HG03442 (cell line): ENCODE data around the gene ENTPD8.
"Not testable (repeated sequence)": the region's sequence is repeated elsewhere in the genome, so short reads cannot be mapped to it uniquely, and the experiment has no call there.

Experiments used
- ATAC-seq: cut with Tn5 transposase; IDR thresholded peaks from one replicate; pipeline ENCODE4 v1.9.1; 2021; ENCODE audit warnings: mild to moderate bottlenecking, moderate library complexity; ENCODE audit not compliant: unreplicated experiment

Gene ENTPD8

GRCh38 chr9:137396634-137397367 lies 44.4 kb downstream of the ENTPD8 start:
- no peak for ATAC-seq

- no peak for ATAC-seq
Observed at GRCh38 chr9:137396227-137396626, 44.9 kb downstream of the ENTPD8 start.

- ATAC-seq, result no peak
Observed at GRCh38 chr9:137395666-137396010, 45.5 kb downstream of the ENTPD8 start.

- ATAC-seq, result no peak
Observed at GRCh38 chr9:137394866-137395665, 46.1 kb downstream of the ENTPD8 start.

- no peak for ATAC-seq
Observed at GRCh38 chr9:137393176-137394150, 47.7 kb downstream of the ENTPD8 start.

GRCh38 chr9:137392232-137393007 lies 48.7 kb downstream of the ENTPD8 start:
- ATAC-seq, result no peak

- no peak for ATAC-seq
Observed at GRCh38 chr9:137391411-137391754, 49.8 kb downstream of the ENTPD8 start.

GRCh38 chr9:137390553-137391410 lies 50.4 kb downstream of the ENTPD8 start:
- no peak for ATAC-seq

GRCh38 chr9:137389428-137389746 lies 51.8 kb downstream of the ENTPD8 start:
- ATAC-seq, result no peak

GRCh38 chr9:137388589-137389427 lies 52.3 kb downstream of the ENTPD8 start:
- ATAC-seq, result no peak

GRCh38 chr9:137387891-137388560 lies 53.1 kb downstream of the ENTPD8 start:
- ATAC-seq, result no peak

GRCh38 chr9:137387114-137387890 lies 53.9 kb downstream of the ENTPD8 start:
- ATAC-seq, result no peak

- ATAC-seq, result not testable (repeated sequence)
Observed at GRCh38 chr9:137386507-137387113, 54.5 kb downstream of the ENTPD8 start.

GRCh38 chr9:137385061-137385655 lies 56.0 kb downstream of the ENTPD8 start:
- no peak for ATAC-seq
